ENCODE data around the gene COMMD7.

- TF ChIP-seq, protein P1, sequence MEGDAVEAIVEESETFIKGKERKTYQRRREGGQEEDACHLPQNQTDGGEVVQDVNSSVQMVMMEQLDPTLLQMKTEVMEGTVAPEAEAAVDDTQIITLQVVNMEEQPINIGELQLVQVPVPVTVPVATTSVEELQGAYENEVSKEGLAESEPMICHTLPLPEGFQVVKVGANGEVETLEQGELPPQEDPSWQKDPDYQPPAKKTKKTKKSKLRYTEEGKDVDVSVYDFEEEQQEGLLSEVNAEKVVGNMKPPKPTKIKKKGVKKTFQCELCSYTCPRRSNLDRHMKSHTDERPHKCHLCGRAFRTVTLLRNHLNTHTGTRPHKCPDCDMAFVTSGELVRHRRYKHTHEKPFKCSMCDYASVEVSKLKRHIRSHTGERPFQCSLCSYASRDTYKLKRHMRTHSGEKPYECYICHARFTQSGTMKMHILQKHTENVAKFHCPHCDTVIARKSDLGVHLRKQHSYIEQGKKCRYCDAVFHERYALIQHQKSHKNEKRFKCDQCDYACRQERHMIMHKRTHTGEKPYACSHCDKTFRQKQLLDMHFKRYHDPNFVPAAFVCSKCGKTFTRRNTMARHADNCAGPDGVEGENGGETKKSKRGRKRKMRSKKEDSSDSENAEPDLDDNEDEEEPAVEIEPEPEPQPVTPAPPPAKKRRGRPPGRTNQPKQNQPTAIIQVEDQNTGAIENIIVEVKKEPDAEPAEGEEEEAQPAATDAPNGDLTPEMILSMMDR (IDR thresholded peaks at IDR 0.05) = no peak
- TF ChIP-seq POLR2A (IDR thresholded peaks at IDR 0.05) = no peak
Observed at GRCh38 chr20:32711346-32711745, 31.9 kb downstream of the COMMD7 start.
